Lower lobe of right lung (tissue), 2 donors: ENCODE measurements around the gene FGFR2. TPM values are rescaled to one million over a fixed set of nuclear protein-coding genes. Genes with fewer than 3 reads are reported as not detected.
A peak's percentile ranks its signal among the peaks of the same experiment; 100 is the strongest.
"Not testable (repeated sequence)": the region's sequence is repeated elsewhere in the genome, so short reads cannot be mapped to it uniquely, and the experiment has no call there.

Experiments
- ATAC-seq, 2 donors: fragments of 200-7000 bp; cut with Tn5 transposase; one replicate each; pipeline ENCODE4 v1.9.1; 2020 to 2022; ENCODE audit warnings: mild to moderate bottlenecking in 2 of 2, moderate library complexity in 2 of 2
- DNase-seq: peaks from one replicate; pipeline ENCODE4 v3.0.0-alpha.2; 2020
- H3K27ac ChIP-seq: fragments of 200-600 bp; one replicate; pipeline ENCODE4 v1.8.0; 2022
- H3K27me3 ChIP-seq: fragments of 200-600 bp; one replicate; pipeline ENCODE4 v1.8.0; 2022; ENCODE audit warnings: low read depth
- H3K36me3 ChIP-seq: fragments of 200-600 bp; one replicate; pipeline ENCODE4 v1.8.0; 2022; ENCODE audit warnings: mild to moderate bottlenecking
- H3K4me1 ChIP-seq: fragments of 200-600 bp; one replicate; pipeline ENCODE4 v1.8.0; 2022
- H3K4me3 ChIP-seq: fragments of 200-600 bp; one replicate; pipeline ENCODE4 v1.8.0; 2022; ENCODE audit warnings: mild to moderate bottlenecking
- H3K9me3 ChIP-seq: fragments of 200-600 bp; one replicate; pipeline ENCODE4 v1.8.0; 2022
- intact Hi-C: fragments of 100-400 bp; cut with DNase I; formaldehyde crosslinking; loops from one replicate; pipeline ENCODE4 v1.11.0; 2022
- total RNA-seq: library from RNA; stranded (reverse); fragmentation: NEBNext Ultra II Directional; extraction: Animal tissue kit (Norgen Biotek cat#: 25700); gene quantifications from one replicate; pipeline ENCODE4 v1.2.1, GENCODE V29; 2021
- TF ChIP-seq, protein P1 (sequence below): fragments of 200-600 bp; IDR thresholded peaks from one replicate; pipeline ENCODE4 v1.8.0; 2022; ENCODE audit warnings: antibody characterized with exemption, mild to moderate bottlenecking
- donor health status: DM: no; HTN: yes; CAD: no; lungs with severe emphysema.

FGFR2 gene
- total RNA-seq, 1 donor from 2014 or later, result 59.2 TPM

DNA sequence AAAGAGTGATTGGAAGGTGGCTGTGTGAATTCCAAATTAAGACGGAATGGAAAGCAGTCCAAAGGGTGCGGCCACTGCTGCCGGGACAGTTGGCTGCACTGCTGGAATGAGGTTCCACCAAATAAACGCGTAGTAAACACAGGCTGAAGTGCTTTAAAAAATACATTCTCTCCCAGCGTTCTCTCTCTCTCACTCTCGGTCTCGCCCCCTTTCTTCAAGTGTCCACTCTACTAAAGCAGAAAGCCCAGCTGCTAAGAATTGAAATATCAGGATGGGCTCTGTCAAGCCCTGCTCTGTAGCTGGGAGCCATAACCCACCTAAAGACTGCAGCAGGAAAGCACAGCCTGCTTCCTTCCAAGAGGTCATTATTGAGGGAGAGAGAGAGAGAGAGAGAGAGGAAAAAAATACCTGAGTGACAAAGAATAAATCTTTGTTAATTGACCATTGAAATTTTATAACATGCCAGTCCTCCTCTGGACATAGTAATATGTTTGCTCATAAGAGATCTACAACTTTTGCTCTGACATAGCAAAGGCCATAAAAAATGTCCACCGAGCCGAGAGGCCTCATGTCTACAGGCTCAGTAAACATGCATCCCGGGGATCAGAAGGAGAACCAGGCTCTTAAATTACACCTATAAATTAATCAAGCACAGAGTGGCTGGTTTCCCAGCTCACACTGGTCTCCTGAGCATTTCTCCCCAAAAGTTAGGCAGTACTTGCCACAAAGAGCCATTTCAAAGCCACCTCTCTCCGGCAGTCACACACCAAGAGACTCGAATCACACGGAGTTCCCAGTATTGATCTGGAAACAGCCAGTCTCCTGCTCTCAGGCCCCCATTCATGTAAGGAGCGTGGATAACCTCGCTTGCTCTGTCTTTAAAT, 72.8 kb downstream of the FGFR2 start:
- peak; percentile 86 to 87 for ATAC-seq
- Histone ChIP-seq H3K4me3 (no peak overlapping the region), H3K36me3 (no peaks in the 10 kb centered on the region), H3K27ac (peak overlapping the region; percentile 46), H3K9me3 (no peaks in the 10 kb centered on the region), H3K27me3 (no peaks in the 10 kb centered on the region), H3K4me1 (peaks cover 6% of the 10 kb centered on the region)
- TF ChIP-seq, protein P1, sequence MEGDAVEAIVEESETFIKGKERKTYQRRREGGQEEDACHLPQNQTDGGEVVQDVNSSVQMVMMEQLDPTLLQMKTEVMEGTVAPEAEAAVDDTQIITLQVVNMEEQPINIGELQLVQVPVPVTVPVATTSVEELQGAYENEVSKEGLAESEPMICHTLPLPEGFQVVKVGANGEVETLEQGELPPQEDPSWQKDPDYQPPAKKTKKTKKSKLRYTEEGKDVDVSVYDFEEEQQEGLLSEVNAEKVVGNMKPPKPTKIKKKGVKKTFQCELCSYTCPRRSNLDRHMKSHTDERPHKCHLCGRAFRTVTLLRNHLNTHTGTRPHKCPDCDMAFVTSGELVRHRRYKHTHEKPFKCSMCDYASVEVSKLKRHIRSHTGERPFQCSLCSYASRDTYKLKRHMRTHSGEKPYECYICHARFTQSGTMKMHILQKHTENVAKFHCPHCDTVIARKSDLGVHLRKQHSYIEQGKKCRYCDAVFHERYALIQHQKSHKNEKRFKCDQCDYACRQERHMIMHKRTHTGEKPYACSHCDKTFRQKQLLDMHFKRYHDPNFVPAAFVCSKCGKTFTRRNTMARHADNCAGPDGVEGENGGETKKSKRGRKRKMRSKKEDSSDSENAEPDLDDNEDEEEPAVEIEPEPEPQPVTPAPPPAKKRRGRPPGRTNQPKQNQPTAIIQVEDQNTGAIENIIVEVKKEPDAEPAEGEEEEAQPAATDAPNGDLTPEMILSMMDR, result no peak
- intact Hi-C loops, result no loop called here
- no peak for DNase-seq

DNA sequence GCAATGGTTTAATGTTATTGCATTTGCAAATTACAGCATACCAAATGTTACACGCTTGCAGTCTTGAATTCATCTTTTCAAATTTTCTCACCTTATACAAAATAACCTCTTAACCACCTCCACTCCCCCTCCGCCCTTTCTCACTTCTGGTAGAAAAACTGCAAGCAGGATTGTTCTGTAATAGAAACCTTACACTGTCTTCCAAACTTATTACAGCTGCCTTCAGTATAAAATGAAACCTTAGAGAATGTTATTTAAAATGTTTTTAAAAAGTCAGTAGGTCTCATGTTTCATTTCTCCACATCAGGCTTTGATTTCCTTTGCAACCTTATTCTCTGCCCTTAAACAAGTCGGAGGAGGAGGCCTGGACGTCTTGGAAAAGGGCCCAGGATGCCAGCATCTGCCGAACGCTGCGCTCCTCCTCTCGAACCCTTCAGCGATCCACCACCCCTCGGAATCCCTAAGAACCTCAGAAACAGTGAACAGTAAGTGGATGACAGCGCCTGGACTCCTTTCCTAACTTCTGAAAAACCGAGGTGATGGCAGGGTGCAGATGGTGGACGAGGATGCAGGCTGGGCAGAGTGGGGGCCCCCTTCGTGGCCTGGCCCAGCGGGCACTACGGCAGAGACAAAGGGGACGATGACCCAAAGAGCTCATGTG, 74.0 kb downstream of the FGFR2 start:
- no peak for ATAC-seq
- no peaks in the 10 kb centered on the region for H3K36me3 ChIP-seq
- intact Hi-C loops, result no loop called here
- DNase-seq, result no peak
- H3K4me3 ChIP-seq, result no peak overlapping the region
- peaks cover 6% of the 10 kb centered on the region for H3K4me1 ChIP-seq
- H3K27ac ChIP-seq, result peak overlapping the region; percentile 46
- no peaks in the 10 kb centered on the region for H3K27me3 ChIP-seq
- H3K9me3 ChIP-seq, result no peaks in the 10 kb centered on the region
- TF ChIP-seq, protein P1, result no peak

DNA sequence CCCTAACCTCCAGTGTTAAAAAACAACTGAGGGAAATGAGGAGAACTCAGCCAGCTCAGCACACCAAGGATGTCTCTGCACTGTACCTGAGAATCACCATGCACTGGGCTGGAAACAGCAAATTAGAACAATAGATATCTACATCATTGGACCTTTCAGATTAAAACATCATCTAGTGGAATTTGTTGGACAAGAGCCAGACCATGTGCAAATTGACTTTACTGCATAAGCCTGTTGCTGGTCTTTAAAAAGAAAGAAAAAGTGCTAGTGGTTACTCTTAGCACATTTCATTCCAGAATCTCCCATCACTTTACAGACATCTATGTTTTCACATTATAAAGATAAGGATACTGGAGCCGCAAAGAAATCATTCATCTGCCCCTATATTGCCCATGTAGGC, 75.4 kb downstream of the FGFR2 start:
- no peak overlapping the region for H3K4me3 ChIP-seq
- H3K27me3 ChIP-seq, result no peaks in the 10 kb centered on the region
- intact Hi-C loops, result no loop called here
- no peak for DNase-seq
- H3K4me1 ChIP-seq, result peaks cover 6% of the 10 kb centered on the region
- H3K9me3 ChIP-seq, result no peaks in the 10 kb centered on the region
- H3K27ac ChIP-seq, result no peak overlapping the region
- no peak for ATAC-seq
- H3K36me3 ChIP-seq, result no peaks in the 10 kb centered on the region
- TF ChIP-seq, protein P1, result no peak

DNA sequence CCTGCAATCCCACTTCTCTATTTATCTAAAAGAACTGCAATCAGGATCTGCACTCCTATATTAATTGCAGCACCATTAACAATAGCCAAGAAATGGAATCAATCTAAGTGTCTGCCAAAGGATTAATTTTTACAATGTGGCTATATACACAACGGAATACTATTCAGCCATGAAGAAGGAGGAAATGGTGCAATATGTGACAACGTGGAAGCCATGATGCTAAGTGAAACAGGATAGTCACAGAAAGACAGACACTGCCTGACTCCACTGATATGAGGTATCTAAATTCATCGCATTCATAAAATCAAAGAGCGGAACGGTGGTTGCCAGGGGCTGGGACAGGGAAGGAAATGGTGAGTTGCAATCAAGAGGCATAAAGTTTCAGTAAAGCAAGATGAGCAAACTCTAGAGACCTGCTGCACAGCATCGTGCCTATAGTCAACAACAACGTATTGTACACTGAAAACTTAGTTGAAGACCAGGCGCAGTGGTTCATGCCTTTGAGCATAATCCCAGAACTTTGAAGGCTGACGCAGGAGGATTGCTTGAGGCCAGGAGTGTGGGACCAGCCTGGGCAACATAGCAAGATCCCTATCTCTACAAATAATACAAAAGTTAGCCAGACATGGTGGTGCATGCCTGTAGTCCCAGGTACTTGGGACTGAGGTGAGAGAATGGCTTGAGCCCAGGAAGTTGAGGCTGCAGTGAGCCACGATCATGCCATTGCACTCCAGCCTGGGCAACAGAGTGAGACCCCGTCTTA, 76.3 kb downstream of the FGFR2 start:
- Histone ChIP-seq H3K36me3 (no peaks in the 10 kb centered on the region), H3K27ac (no peak overlapping the region), H3K9me3 (no peaks in the 10 kb centered on the region), H3K27me3 (no peaks in the 10 kb centered on the region), H3K4me3 (no peak overlapping the region), H3K4me1 (peaks cover 6% of the 10 kb centered on the region)
- DNase-seq (no peak), ATAC-seq (no peak)
- TF ChIP-seq, protein P1, result no peak
- intact Hi-C loops, result no loop called here

DNA sequence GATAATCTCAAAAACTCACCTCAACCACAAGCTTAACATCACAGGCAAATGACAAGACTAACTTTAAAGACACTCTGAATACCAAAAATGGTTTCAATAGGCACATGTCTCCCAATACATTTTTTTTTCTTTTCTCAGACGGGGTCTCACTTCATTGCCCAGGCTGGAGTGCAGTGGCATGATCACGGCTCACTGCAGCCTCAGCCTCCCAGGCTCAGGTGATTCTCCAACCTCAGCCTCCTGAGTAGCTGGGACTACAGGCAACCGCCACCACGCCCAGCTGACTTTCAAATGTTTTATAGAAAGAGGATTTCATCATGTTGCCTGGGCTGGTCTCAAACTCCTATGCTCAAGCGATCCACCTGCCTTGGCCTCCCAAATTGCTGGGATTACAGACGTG, 77.7 kb downstream of the FGFR2 start:
- H3K27ac ChIP-seq, H3K36me3 ChIP-seq, H3K9me3 ChIP-seq, H3K27me3 ChIP-seq, H3K4me3 ChIP-seq, DNase-seq, ATAC-seq, intact Hi-C loops, H3K4me1 ChIP-seq: not testable (repeated sequence)
